ENCODE results near the gene FAM168A. TPM values are rescaled to one million over a fixed set of nuclear protein-coding genes. Genes with fewer than 3 reads are reported as not detected.

Gene FAM168A
- total RNA-seq, 1 experiment from 2014 or later, result 25.9 TPM

- peak; percentile 71 for TF ChIP-seq CTCF (IDR thresholded peaks at IDR 0.05)
- TF ChIP-seq HMGXB4 (CRISPR knock-in tag; IDR thresholded peaks at IDR 0.05), result peak; percentile 27; the same call in 1 of the 2 replicates
- TF ChIP-seq STAT6 (CRISPR knock-in tag; conservative IDR thresholded peaks at IDR 0.05; ENCODE audit: low read depth), result no peak
- TF ChIP-seq TEAD1 (CRISPR knock-in tag; IDR thresholded peaks at IDR 0.05), result peak; percentile 68
- no peak for TF ChIP-seq SOX15 (CRISPR knock-in tag; IDR thresholded peaks at IDR 0.05)
- TF ChIP-seq FOXP1 (CRISPR knock-in tag; IDR thresholded peaks at IDR 0.05; ENCODE audit: borderline replicate concordance), result peak; percentile 46; the same call in 1 of the 2 replicates
These were observed 221.6 kb downstream of the FAM168A start, which contains the start of gene RELT (continued) for GRCh38 chr11:73376160-73376802.

- CTCF ChIA-PET, result interaction anchor here (1.3 to 5.0 kb wide), 6 partner anchors 15 to 285 kb away, joined by 3 to 25 read pairs (median 8); no protein-coding TSS in a partner anchor
- peaks cover 16% of the 10 kb centered on the region for H3K27me3 Mint-ChIP-seq (ENCODE audit: low read depth)
- ATAC-seq (0 out of 2 replicates have a peak, but pooled peaks have one; percentile 1), DNase-seq (ENCODE audit: low spot score) (no peak)
- H3K9me3 Mint-ChIP-seq, result no peaks in the 10 kb centered on the region
- H3K4me1 Mint-ChIP-seq, result peaks cover 12% of the 10 kb centered on the region
- POLR2A ChIA-PET, result no interaction called here
- no peak overlapping the region for H3K27ac Mint-ChIP-seq
- H3K4me3 Mint-ChIP-seq, result peak overlapping the region; percentile 50
- no peaks in the 10 kb centered on the region for H3K36me3 Mint-ChIP-seq
- TF ChIP-seq E2F5 (CRISPR knock-in tag; IDR thresholded peaks at IDR 0.05), result no peak
- TF ChIP-seq CBFB (CRISPR knock-in tag; IDR thresholded peaks at IDR 0.05; ENCODE audit: low read depth), result no peak
- no peak for TF ChIP-seq HMGA2 (CRISPR knock-in tag; IDR thresholded peaks at IDR 0.05)
- TF ChIP-seq MYBL2 (CRISPR knock-in tag; IDR thresholded peaks at IDR 0.05), result no peak
- TF ChIP-seq ZMAT4 (CRISPR knock-in tag; IDR thresholded peaks at IDR 0.05), result no peak
- no peak for TF ChIP-seq IRF1 (CRISPR knock-in tag; IDR thresholded peaks at IDR 0.05)
- TF ChIP-seq TEAD1 (CRISPR knock-in tag; IDR thresholded peaks at IDR 0.05), result no peak
- TF ChIP-seq ELF4 (CRISPR knock-in tag; IDR thresholded peaks at IDR 0.05; ENCODE audit: low read depth), result no peak
- TF ChIP-seq E2F4 (CRISPR knock-in tag; IDR thresholded peaks at IDR 0.05; ENCODE audit: borderline replicate concordance, low read depth), result no peak
- TF ChIP-seq ESRRA (CRISPR knock-in tag; IDR thresholded peaks at IDR 0.05; ENCODE audit: borderline replicate concordance), result no peak
- TF ChIP-seq MXD4 (CRISPR knock-in tag; IDR thresholded peaks at IDR 0.05; ENCODE audit: borderline replicate concordance), result no peak
- no peak for TF ChIP-seq CREB1 (CRISPR knock-in tag; IDR thresholded peaks at IDR 0.05)
- TF ChIP-seq IRF2 (CRISPR knock-in tag; IDR thresholded peaks at IDR 0.05; ENCODE audit: borderline replicate concordance, low read depth), result no peak
- no peak for TF ChIP-seq TP53 (CRISPR knock-in tag; IDR thresholded peaks at IDR 0.05)
These were observed 222.1 kb downstream of the FAM168A start for GRCh38 chr11:73375830-73376159.
